GM21367 (cell line): ENCODE measurements around the gene SMYD3.

Experiments used
- ATAC-seq: cut with Tn5 transposase; IDR thresholded peaks from one replicate; pipeline ENCODE4 v1.9.1; 2021; ENCODE audit not compliant: unreplicated experiment

The SMYD3 gene

GRCh38 chr1:245860657-245861544 is 646.2 kb downstream of the SMYD3 start:
- ATAC-seq = no peak

GRCh38 chr1:245859493-245860114 is 647.5 kb downstream of the SMYD3 start:
- no peak for ATAC-seq

GRCh38 chr1:245858722-245859492 is 648.2 kb downstream of the SMYD3 start:
- no peak for ATAC-seq

- no peak for ATAC-seq
Measured at GRCh38 chr1:245858022-245858721, 648.9 kb downstream of the SMYD3 start.

GRCh38 chr1:245856944-245857531 is 650.0 kb downstream of the SMYD3 start:
- ATAC-seq = no peak

GRCh38 chr1:245855846-245856730 is 651.0 kb downstream of the SMYD3 start:
- no peak for ATAC-seq

- no peak for ATAC-seq
Measured at GRCh38 chr1:245853291-245853690, 653.8 kb downstream of the SMYD3 start.

GRCh38 chr1:245843101-245843500 is 664.0 kb downstream of the SMYD3 start:
- no peak for ATAC-seq

- ATAC-seq = no peak
Measured at GRCh38 chr1:245842106-245842505, 665.0 kb downstream of the SMYD3 start.

GRCh38 chr1:245840971-245841370 is 666.1 kb downstream of the SMYD3 start:
- ATAC-seq = no peak

- no peak for ATAC-seq
Measured at GRCh38 chr1:245837718-245838117, 669.4 kb downstream of the SMYD3 start.

- no peak for ATAC-seq
Measured at GRCh38 chr1:245835386-245835785, 671.7 kb downstream of the SMYD3 start.

- no peak for ATAC-seq
Measured at GRCh38 chr1:245834002-245834401, 673.1 kb downstream of the SMYD3 start.

- ATAC-seq = no peak
Measured at GRCh38 chr1:245832771-245833527, 674.1 kb downstream of the SMYD3 start.

GRCh38 chr1:245831518-245831917 is 675.6 kb downstream of the SMYD3 start:
- ATAC-seq = no peak

GRCh38 chr1:245829826-245830225 is 677.3 kb downstream of the SMYD3 start:
- no peak for ATAC-seq

- no peak for ATAC-seq
Measured at GRCh38 chr1:245829194-245829593, 677.9 kb downstream of the SMYD3 start.

GRCh38 chr1:245827301-245827700 is 679.8 kb downstream of the SMYD3 start:
- ATAC-seq = no peak
